ENCODE results near the gene NTN4. TPM values are rescaled to one million over a fixed set of nuclear protein-coding genes. Genes with fewer than 3 reads are reported as not detected.

NTN4 gene
- total RNA-seq, 1 experiment from 2014 or later: 0.17 TPM

DNA sequence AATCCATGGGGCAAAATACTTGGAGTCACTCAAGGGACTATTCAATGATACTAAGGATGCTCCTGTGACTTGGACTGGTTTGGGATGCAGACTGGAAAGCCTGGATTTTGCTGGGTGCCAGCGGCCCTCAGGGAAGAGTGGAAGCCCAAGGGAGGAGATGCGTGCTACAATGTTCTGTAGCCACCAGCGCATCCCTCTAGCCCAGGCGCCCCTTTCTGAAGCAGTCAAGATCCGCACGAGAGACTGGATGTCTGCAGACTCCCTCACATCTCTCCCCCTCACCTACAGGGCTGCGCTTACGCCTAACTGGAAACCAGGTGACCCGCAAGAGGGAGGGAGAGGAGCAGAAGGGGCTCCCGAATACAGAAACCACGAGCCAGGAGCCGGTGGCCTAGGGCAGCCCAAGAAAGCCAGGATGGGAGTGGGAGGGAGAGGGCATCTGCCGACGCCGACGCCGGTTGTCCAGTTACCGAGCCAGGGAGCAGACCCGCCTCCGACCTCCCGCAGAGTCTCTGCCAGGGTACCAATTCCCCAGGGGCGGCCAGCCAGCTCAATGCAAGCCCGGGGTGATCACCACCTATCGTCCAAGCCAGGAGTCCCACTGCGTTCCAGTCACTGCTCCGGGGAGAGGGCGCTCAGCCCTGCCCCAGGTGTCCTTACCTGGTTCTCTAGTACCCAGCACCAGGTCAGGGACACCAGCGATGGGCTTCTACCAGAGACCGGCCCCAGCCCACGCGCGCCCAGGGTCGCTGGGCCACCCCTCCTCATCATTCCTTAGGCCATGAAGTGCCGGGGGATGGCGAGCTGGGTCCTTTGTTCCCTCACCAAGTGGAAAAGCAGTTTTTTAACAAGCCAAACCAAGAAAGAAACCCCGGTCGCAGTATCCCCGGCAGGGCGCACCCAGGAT is 1.2 kb downstream of the NTN4 start:
- H2BK5ac ChIP-seq (ENCODE audit: insufficient read length, low read length): no peak overlapping the region
- no peak overlapping the region for H4K5ac ChIP-seq (ENCODE audit: insufficient read length, low read depth, low read length)
- no peak overlapping the region for H2BK15ac ChIP-seq (ENCODE audit: low read depth, low read length)
- no peak overlapping the region for H3K9ac ChIP-seq (ENCODE audit: extremely low read depth, insufficient read length, low read length)
- peaks cover 77% of the 10 kb centered on the region for H3K27me3 Mint-ChIP-seq (ENCODE audit: low read depth)
- H2BK120ac ChIP-seq (ENCODE audit: low read depth, low read length, poor library complexity, severe bottlenecking): no peak overlapping the region
- no peak overlapping the region for H4K91ac ChIP-seq (ENCODE audit: insufficient read length, low read depth, low read length)
- H3K9me3 Mint-ChIP-seq: no peaks in the 10 kb centered on the region
- WGBS (ENCODE audit: extremely low coverage, insufficient read length, low lambda C conversion rate): no CpG with 5 or more reads among the region's 39 CpGs
- no peaks in the 10 kb centered on the region for H3K36me3 Mint-ChIP-seq (ENCODE audit: insufficient read depth in 1 of 3, low read depth in 3 of 3)
- no peak overlapping the region for H3K27ac ChIP-seq (ENCODE audit: insufficient read length, low read depth, low read length)
- peak overlapping the region; percentile 75 for H3K4me2 ChIP-seq (ENCODE audit: insufficient read depth, insufficient read length, low read length)
- no peak overlapping the region for H3T11ph ChIP-seq (ENCODE audit: low read length)
- no peak overlapping the region; the same call in 1 of the 2 replicates for H3K14ac ChIP-seq (ENCODE audit: insufficient read depth, low read length)
- no peak overlapping the region for H2BK20ac ChIP-seq (ENCODE audit: low read depth, low read length, poor library complexity, severe bottlenecking)
- no peak overlapping the region for H3K4ac ChIP-seq (ENCODE audit: low read depth, low read length)
- no peak overlapping the region for H2BK12ac ChIP-seq (ENCODE audit: insufficient read length, low read depth, low read length)
- no peaks in the 10 kb centered on the region for H3K79me2 ChIP-seq (ENCODE audit: insufficient read depth, low read length)
- H3K4me1 ChIP-seq (ENCODE audit: insufficient read depth, low read length): no peaks in the 10 kb centered on the region
- H4K20me1 ChIP-seq (ENCODE audit: control insufficient read depth, insufficient read depth, insufficient read length): peaks cover 2% of the 10 kb centered on the region
- H3K79me1 ChIP-seq (ENCODE audit: insufficient read depth, low read depth, low read length, poor library complexity, severe bottlenecking): no peaks in the 10 kb centered on the region
- peaks cover 13 to 15% of the 10 kb centered on the region in 2 experiments for H3K4me1 Mint-ChIP-seq
- peak; percentile 67 for DNase-seq
- no peak overlapping the region for H3K18ac ChIP-seq (ENCODE audit: insufficient read length, low read depth, low read length)
- no peak overlapping the region for H2AFZ ChIP-seq (ENCODE audit: low read length)
- H3K27me3 ChIP-seq (ENCODE audit: insufficient read depth, low read length): peaks cover 26% of the 10 kb centered on the region; the same call in 1 of the 2 replicates
- peaks cover 18% of the 10 kb centered on the region for H3K23me2 ChIP-seq (ENCODE audit: insufficient read length, low read depth, low read length, poor library complexity, severe bottlenecking)
- H3K23ac ChIP-seq (ENCODE audit: insufficient read length, low read depth, low read length): no peak overlapping the region
- H3K4me3 Mint-ChIP-seq: peak overlapping the region; percentile 67 to 88
- no peak overlapping the region for H3K56ac ChIP-seq (ENCODE audit: insufficient read length, low read depth, low read length)
- H3K9me3 ChIP-seq (ENCODE audit: control insufficient read depth, low read depth, low read length): no peaks in the 10 kb centered on the region
- H4K8ac ChIP-seq (replicated peaks; ENCODE audit: insufficient read length, low read depth, low read length): no peak overlapping the region
- TF ChIP-seq, protein P1, sequence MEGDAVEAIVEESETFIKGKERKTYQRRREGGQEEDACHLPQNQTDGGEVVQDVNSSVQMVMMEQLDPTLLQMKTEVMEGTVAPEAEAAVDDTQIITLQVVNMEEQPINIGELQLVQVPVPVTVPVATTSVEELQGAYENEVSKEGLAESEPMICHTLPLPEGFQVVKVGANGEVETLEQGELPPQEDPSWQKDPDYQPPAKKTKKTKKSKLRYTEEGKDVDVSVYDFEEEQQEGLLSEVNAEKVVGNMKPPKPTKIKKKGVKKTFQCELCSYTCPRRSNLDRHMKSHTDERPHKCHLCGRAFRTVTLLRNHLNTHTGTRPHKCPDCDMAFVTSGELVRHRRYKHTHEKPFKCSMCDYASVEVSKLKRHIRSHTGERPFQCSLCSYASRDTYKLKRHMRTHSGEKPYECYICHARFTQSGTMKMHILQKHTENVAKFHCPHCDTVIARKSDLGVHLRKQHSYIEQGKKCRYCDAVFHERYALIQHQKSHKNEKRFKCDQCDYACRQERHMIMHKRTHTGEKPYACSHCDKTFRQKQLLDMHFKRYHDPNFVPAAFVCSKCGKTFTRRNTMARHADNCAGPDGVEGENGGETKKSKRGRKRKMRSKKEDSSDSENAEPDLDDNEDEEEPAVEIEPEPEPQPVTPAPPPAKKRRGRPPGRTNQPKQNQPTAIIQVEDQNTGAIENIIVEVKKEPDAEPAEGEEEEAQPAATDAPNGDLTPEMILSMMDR (conservative IDR thresholded peaks at IDR 0.05): peak; percentile 13; the same call in 1 of the 3 replicates
- H3K27ac Mint-ChIP-seq: no peak overlapping the region
- no peak overlapping the region for H2AK5ac ChIP-seq (ENCODE audit: insufficient read length, low read length)
